CD4-positive, alpha-beta T cell treated with Interleukin-1 beta for 1 hour (primary cell): ENCODE data around the gene GALT.

ENCODE experiments used
- DNase-seq, 2 donors: peaks; one replicate each; pipeline ENCODE4 v3.0.0-alpha.2; 2020 to 2022

Gene GALT

GRCh38 chr9:34652602-34653000, 6.1 kb downstream of the GALT start:
- DNase-seq, result no peak

DNA sequence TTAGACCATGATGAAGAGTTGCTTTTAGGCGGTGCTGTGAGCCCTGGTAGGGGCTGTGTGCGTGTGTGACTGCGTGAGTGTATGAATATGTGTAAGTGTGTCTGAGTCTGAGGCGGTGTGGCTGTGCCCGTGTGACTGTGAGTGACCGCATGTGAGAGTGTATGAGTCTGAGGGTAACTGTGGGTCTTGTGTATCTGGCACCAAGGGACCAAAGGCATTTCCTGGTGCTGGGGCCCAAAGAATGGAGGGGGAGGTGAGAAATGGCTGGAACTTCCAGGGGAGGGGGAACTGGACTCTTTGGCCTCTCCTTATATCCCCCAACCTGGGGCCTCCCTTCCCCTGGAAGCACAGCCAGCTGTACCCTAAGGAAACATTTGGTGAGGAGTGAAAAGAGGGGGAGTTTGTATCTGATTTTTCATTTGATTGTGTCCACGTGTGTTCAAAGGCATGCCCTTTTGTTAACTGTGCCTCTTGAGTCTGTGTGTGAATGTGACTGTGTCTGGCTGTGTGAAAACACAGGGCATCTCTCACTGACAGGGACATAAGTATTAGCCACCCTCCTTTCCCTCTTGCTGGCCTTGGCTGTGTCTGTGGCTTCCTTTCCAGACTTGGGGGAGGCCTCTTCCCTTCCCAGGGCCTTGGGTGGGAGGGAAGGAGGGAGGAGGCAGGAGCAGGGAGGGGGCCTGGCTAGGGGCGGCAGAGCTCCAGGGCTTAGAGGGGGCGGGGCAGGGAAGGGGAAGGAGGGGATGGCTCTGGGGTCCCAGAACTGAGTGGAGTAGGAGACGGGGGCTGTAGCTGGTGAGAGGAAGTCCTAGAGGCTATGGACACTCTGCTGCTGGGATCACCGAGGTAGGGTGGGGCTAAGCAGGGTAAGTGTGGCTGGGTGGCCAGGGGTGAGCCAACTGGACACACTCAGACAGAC, 6.9 kb downstream of the GALT start:
- DNase-seq, result no peak

DNA sequence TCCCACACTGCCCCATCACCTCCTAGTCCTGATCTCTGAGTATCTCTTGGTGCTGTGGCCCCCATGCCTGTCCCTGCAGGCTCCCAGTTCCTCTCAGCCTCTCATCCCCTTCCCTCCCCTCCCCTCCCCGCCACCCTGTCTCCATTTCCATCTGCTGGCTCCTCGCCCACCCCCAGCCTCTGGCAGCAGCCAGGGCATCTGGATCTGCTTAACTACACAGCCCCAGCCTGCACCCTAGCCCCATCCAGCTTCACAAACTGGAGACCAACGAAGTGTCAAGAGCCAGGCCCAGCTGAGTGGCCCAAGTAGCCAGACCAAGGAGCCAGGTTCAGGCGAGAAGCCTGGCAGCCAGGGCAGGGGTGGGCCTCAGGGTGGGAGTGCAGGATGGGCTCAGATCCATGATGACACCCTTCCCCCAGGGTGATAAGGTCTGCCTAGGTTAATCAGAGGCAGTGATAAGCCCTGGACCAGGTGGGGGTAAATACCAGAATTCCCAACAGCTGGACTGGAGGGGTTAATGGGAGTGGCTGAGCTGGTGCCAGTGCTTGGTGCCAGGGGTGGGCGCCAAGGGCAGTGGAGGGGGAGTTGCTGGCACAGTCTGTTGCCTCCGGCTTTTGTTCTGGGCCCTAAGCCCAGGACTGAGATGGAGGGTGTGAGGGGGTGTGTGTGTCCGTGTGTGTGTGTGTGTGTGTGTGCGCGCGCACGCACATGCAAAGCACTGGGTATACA, 8.0 kb downstream of the GALT start:
- DNase-seq, result no peak

GRCh38 chr9:34655394-34655793, 8.9 kb downstream of the GALT start:
- DNase-seq, result no peak

DNA sequence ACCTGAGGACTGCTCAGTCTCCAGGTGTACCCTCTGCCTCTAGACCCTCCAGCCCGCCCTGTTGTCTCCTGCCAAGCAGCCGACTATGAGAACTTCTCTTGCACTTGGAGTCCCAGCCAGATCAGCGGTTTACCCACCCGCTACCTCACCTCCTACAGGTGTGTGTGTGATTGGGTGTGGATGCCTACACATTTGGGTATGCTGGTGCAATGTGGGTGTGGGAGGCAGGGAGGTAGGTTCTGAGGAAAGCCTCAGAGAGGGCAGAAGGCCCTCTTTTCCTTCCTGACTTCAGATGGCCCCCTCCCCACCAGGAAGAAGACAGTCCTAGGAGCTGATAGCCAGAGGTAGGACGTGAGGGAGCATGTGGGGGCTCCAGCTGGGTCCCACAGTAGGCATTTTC, 10.5 kb downstream of the GALT start:
- no peak for DNase-seq

GRCh38 chr9:34658461-34658860, 12.0 kb downstream of the GALT start:
- no peak for DNase-seq

- no peak for DNase-seq
Observed at GRCh38 chr9:34659592-34660253, 13.2 kb downstream of the GALT start.

DNA sequence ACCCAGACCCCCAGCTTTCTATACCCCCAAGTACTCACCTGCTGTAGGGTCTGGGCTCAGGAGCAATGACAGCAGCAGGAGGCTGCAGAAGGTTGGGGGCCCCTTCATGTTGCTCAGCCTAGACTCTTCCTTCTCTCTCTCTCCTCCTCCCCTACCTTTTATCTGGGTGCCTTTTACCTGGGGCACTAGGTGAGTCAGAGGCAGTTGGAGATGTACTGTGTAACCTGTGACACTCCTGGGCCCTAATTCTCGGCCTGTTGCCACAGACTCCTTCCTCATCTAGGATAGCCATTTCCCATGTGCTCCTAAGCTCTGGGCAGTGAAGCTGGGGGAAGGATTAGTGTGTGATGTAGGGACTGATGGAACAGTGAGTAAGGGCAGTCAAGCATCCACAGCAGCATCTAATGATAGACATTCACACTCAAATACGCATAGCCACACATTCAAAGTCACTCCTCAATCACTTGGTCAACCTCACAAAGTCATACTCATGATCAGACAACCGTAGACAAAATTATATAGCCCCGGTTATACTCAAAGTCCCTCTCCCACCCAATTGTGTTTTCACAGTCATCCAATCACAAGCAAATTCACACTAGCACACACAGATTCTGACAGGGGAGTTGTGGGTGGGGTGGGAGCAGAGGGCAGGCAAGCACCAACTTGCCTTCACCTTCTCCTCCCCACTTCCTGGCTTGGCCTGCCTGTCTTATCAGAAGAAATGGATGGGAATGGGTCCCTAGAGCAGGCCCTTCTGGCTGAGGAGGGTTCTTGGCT, 16.2 kb downstream of the GALT start, which contains the start of gene CCL27:
Gene CCL27, minus strand, starts transcription at position 132 of the 777 bp plus-strand sequence. Its CDS starts 24 bp downstream, at position 108.
- no peak for DNase-seq

DNA sequence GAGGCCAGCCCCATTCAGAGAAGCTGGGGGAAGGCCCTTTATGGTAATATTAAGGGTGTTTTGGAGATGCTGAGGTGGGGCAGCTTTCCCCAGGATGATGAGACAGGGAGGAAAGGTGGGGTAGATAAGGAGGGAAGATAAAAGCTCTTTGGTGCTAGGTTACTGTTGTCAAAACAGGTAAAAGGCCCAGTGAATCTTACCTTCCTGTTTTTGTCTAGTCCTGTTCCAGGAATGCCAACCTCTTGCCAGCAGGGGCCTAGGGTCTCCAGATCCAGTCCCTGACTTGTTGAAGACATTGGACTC, 16.8 kb downstream of the GALT start:
- peak; percentile 53 to 76 for DNase-seq

- DNase-seq, result peak; percentile 76 to 83
Observed at GRCh38 chr9:34664281-34665066, 18.0 kb downstream of the GALT start.

GRCh38 chr9:34665067-34665380, 18.5 kb downstream of the GALT start:
- no peak for DNase-seq

GRCh38 chr9:34665381-34666250, 19.1 kb downstream of the GALT start:
- DNase-seq, result peak; percentile 93 to 94

GRCh38 chr9:34669809-34670562, 23.5 kb downstream of the GALT start:
- no peak for DNase-seq

GRCh38 chr9:34671307-34671706, 24.8 kb downstream of the GALT start:
- DNase-seq, result no peak

DNA sequence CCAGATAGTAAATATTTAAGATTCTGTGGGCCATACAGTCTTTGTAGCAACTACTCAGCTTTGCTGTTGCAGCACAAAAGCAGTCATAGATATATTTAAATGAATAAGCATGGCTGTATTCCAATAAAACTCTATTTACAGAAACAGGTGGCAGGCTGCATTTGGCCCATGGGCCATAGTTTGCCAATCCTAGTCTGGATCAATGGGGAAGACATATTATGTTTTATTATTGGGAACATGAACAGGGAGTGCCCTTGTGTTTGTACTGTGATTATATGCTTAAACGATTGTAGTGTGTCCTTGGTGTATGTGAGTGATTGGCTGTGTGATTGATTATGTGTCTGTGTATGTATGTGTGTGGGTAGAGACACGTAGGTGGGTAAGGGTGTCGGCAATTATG, 28.0 kb downstream of the GALT start:
- DNase-seq, result no peak

DNA sequence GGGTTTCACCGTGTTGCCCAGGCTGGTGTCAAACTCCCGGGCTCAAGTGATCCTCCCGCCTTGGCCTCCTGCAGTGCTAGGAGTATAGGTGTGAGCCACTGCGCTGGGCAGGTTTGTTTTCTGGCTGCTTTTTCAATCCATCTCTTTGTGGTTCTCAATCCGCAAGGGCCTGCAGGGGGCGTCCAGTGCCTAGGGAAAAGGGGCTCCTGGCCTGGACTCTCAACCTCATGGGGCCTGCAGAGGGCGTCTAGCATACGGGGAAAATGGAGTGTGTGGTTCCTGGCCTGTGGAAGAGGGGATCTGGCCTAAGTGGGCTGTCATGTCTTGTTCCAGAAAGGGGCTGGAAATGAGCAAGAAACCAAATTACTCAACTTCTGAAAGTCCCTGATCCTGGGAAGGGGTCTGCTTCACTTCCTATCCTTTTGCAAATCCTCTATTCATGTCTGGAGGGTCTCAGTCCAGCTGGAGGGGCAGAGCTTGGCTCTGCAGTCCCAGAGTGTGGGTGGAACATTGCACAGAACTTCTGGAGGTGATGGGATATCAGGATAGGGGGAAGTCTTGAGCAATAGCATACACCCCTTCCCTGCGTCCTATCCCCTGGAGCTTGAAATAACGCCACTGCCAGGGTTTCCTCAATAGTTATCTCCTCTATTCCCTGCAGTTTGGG, 28.7 kb downstream of the GALT start:
- DNase-seq, result peak; percentile 52 to 55

- no peak for DNase-seq
Observed at GRCh38 chr9:34675869-34676268, 29.4 kb downstream of the GALT start.

GRCh38 chr9:34684145-34684544, 37.7 kb downstream of the GALT start:
- DNase-seq, result no peak

GRCh38 chr9:34684816-34685215, 38.3 kb downstream of the GALT start:
- no peak for DNase-seq

- DNase-seq, result no peak
Observed at GRCh38 chr9:34685591-34685990, 39.1 kb downstream of the GALT start.
